Measurements from ENCODE around the gene SCN4B.

Gene SCN4B

GRCh38 chr11:118128310-118128709 is 24.3 kb downstream of the SCN4B start:
- DNase-seq: no peak

DNA sequence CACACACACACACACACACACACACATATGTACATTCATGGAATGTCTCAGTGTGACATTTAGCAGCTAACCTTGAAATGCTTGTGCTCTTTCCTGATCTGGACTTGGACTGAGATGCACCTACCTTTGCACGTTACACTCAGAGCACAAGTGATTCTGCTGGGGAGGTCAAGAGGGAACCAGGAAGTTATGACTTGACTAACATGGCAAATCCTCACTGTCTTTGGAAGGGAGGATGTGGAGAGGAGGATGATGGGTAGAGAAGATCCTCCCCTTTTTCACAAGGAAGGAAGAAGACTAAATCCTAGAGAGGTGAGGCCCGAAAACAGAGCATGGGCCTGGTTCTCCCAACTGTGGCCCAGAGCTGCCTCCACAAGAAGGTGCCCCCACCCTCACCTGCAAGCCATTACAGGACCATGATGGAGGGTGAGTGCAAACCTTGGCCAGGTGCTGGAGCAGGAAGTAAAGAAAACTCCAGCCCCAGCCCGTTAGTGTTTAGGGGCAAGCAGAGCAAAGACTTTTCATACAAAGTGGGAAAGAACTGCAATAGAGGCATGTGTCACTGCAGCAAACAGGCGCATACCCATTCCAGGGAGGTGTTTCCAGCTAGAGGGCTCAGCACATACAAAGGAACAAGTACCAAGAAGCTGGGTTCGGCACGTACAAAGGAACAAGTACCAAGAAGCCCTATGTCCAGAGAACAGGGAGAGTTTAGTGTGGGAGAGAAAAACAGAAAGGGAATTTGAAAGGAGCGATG is 26.4 kb downstream of the SCN4B start:
- no peak for DNase-seq

DNA sequence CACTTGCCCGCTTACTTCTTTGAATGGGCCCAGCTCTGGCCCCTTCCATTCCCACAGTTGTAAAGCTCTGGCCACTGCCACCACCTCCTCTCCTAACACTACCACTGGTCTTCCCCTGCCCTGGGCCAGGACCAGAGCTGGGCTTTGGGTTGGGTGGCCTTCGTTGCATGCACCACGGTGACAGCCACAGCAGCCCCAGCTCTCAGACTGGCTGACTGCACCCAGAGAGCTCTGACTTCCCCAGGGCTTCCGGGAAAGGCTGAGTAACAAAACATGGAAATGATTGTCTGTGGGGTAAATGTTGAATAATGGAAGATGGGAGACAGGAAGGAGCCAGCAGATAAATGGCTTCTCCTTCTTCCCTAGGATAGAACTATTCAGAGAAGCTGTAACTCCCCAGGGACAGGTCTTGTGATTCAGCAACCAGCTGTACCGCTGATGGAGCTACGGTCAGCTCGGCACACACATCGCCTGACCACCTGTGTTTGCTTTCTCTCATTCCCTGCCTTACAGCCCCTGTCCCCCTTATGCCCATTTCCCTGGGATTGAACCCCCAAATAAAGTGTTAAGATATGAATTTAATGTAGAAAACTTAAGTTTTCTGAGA is 27.6 kb downstream of the SCN4B start:
- DNase-seq: no peak

GRCh38 chr11:118120793-118121192 is 31.8 kb downstream of the SCN4B start:
- DNase-seq: no peak

DNA sequence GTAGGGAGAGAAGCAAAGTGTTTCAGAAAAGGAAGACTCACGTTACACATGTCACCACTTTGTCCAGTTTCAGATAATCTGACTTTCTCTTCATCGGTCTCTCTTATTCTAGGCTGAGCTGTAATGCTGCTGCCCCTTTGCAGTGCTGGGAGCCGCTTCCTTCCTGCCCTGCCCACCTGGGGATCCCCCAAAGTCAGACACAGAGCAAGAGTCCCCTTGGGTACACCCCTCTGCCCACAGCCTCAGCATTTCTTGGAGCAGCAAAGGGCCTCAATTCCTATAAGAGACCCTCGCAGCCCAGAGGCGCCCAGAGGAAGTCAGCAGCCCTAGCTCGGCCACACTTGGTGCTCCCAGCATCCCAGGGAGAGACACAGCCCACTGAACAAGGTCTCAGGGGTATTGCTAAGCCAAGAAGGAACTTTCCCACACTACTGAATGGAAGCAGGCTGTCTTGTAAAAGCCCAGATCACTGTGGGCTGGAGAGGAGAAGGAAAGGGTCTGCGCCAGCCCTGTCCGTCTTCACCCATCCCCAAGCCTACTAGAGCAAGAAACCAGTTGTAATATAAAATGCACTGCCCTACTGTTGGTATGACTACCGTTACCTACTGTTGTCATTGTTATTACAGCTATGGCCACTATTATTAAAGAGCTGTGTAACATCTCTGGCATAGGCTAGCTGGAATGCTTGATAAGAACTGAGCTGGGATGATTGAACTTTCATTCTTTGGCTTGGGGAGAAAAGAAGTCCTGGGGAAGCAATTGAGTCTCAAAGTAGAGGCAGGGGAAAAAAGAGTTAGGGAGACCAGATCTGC is 34.6 kb downstream of the SCN4B start:
- no peak for DNase-seq

DNA sequence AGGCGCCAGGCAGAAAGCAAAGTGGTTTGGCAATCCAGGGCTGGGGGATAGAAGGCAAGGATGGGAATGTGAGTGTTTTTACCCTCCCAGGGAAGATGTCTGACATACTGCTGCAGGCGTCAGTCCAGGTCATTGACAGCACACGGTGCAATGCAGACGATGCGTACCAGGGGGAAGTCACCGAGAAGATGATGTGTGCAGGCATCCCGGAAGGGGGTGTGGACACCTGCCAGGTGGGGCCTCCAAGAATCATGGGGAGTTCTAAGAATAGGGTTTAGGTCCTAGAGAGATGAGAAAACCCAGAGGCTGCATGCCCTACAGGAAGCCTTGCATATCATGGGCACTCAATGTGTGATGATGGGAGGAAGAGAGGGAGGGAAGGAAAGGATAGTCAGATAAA is 37.6 kb downstream of the SCN4B start:
- DNase-seq: no peak

DNA sequence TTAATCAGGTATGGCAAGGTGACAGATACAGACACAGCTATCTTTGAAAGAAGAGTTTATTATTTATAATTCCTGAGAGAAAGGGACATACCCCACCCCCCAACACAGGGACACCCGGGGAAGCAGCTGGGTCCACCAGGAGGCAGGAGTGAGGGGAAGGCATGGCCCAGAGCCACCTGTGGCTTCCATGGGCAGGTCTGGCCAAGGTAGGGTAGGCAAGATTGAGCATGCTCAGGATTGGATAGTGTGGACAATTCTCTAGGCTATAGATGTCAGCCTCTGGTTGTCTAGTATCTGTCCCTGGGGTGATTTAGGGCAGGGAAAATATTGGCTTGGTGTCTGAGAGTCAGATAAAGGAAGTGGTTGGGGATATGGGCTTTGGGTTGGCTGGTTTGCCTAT is 38.4 kb downstream of the SCN4B start:
- DNase-seq: no peak

DNA sequence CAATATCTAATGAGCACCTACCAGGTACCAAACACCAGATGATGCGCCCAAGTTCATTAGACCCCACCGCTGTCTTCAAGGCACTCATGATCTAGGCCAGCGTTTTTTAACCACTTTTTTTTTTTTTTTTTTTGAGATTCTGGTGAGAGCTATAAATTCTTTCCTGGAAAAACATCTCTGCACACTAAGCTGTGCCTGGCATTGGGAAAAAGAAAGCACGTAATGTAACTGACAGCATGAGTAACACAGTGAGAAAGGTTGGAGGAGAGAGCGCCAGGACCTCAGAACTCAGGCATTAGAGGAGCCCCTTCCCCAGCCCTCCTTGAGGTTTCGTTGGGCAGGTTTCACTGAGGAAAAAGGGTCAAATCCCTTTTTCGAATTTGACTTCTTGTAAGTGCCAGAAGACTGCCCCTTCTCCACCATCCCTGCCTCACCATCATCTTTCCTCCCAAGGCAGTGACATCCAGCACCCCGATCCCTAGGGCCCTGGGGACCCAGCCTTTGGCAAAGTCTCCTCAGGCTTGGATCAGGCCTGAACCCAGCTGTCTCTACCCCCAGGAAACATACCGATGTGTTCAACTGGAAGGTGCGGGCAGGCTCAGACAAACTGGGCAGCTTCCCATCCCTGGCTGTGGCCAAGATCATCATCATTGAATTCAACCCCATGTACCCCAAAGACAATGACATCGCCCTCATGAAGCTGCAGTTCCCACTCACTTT is 39.8 kb downstream of the SCN4B start:
- no peak for DNase-seq

- DNase-seq: no peak
Observed at GRCh38 chr11:118111744-118112035, 40.9 kb downstream of the SCN4B start.

GRCh38 chr11:118111019-118111743 is 41.4 kb downstream of the SCN4B start:
- DNase-seq: no peak

DNA sequence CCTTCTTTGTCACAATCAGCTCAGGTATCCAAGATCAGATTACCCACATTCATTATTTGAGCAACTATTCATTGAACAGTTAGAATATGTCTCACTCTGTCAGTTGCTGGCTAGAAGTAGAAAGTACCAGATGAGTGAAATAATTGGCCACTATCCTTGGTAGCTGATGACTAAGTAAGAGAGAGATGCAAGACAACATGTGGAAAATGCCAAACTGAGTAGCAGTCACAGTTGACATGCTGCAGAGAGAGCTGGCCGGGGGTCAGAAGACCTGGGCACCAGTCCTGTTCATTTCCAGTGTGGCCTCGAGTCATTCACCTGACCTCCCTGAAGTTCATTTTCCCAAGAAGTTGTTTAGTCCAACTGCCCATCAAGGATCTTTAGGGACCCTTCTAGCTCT is 43.4 kb downstream of the SCN4B start:
- no peak for DNase-seq

DNA sequence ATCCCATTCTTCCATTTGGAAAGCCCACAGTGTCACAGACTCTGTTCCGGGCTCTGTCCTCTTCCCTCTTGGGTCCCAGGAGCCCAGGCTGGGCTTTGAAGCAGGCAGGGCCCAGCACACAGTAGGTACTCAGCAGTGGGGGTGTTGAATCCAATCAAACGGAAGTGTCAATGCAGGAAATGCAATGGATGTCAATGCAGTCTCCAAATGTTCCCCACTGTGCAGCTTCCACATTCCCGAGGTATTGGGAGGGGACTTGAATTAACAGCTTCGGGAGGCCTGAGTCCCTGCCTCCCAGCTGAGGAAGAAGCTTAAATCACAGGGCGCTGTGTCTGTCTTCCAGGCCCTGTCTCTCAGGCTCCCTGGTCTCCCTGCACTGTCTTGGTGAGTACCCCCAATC is 44.1 kb downstream of the SCN4B start:
- DNase-seq: no peak

- no peak for DNase-seq
Observed at GRCh38 chr11:118106789-118107335, 45.8 kb downstream of the SCN4B start.

DNA sequence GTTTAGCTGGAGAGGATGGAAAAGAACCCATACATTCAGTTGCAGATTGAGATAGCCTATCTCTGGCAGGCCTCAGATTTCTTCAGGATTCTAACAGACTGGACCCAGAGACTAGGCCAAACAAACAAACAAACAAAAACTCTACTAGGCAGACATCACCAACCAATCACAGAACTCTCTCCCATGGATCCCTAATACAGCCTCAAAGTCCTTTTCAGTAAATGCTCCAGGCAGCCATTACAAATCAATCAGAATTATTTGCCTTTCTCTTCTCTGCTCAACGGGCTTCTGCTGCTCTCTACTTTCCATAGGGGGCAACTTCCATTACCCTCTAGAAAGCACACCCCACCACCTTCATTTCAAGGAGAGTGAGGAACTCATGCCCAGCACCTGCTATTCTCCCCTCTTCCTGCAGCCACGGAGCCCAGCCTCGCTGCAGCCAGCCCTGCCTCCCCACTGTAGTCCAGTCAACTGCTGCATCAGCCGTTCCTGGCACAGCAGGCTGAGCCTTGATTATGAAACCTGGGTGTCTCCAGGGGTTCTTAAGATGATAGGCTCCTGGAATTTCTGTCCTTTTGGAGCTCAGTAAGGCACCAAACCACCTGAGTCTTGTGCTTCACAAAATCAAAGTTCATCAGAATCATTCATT is 46.8 kb downstream of the SCN4B start:
- no peak for DNase-seq

- DNase-seq: no peak
Observed at GRCh38 chr11:118104491-118104890, 48.1 kb downstream of the SCN4B start.

DNA sequence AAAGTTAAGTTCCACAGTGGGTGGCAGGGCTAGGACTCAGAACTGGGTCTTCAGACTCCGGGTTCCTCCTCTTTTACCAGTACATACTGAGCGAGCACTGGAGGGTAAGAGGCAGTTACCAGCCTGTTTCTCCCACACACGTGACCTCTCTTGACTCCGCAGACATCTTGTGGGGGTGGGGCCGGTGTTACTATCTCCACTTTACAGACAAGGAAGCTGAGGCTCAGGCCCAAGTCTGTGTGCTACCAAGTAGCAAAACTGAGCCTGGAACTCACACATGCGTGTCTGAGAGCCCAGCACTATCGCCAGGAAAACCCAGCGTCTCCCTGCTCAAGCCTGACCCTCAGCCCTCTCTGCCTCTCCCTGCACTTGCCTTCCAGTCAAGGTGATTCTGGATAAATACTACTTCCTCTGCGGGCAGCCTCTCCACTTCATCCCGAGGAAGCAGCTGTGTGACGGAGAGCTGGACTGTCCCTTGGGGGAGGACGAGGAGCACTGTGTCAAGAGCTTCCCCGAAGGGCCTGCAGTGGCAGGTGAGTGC is 49.8 kb downstream of the SCN4B start:
- DNase-seq: no peak

GRCh38 chr11:118100691-118101232 is 51.9 kb downstream of the SCN4B start:
- no peak for DNase-seq

DNA sequence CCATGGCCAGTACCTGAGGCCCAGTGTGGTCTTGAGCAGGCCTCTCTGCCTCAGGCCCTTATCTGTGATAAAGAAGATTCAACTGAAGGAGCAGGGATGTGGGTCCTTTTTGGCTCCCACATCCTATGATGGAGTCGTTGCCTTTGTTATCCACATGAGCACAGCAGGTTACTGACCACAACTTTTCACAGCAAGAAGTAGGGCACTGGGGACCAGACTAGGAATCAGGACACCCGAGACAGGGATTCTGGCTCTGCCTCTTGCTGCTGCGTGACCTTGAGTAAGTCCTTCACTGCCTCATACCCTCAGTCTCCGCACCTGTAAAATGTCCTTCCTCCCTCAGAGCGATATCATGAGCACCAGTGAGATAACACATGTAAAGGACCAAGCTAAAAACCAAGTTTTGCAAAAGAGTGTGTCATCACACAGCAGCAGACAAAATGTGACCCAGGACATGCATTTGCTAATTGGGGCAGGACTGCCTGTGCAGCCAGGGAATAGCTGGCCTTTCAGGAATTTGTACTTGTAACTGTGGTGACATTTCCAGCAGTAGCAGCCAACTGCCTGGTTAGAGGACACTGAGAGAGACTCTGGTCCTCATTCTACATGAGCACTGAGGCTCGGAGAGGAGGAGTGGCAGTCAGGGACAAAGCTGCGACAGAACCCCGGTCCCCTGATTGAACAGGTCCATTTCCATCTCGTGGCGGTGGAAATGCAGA is 52.6 kb downstream of the SCN4B start:
- no peak for DNase-seq

- DNase-seq: no peak
Observed at GRCh38 chr11:118098996-118099837, 53.4 kb downstream of the SCN4B start.

- DNase-seq: no peak
Observed at GRCh38 chr11:118095967-118096367, 56.7 kb downstream of the SCN4B start.

Data from stimulated activated CD4-positive, alpha-beta T cell treated with anti-CD3 and anti-CD28 coated beads, Interleukin-15, amount 100 ng/mL, for 24 hours (primary cell).